Activated T-helper 17 cell treated with anti-CD3 and anti-CD28 coated beads, Interleukin-2, amount 50 U/mL, for 72 hours (primary cell): Measurements from ENCODE around the gene ANKS1A. TPM values are rescaled to one million over a fixed set of nuclear protein-coding genes. Genes with fewer than 3 reads are reported as not detected.

Source experiments
- ATAC-seq: fragments of 150-1000 bp; cut with Tn5 transposase; replicated peaks from 2 replicates; pipeline ENCODE4 v1.10.0; 2021; ENCODE audit warnings: mild to moderate bottlenecking, moderate library complexity
- H3K27ac Mint-ChIP-seq: one replicate; pipeline ENCODE4 v1.8.0; 2022; ENCODE audit warnings: mixed read lengths
- H3K27me3 Mint-ChIP-seq: one replicate; pipeline ENCODE4 v1.8.0; 2022; ENCODE audit warnings: mixed read lengths
- H3K36me3 Mint-ChIP-seq: one replicate; pipeline ENCODE4 v1.8.0; 2022; ENCODE audit warnings: low read depth, mild to moderate bottlenecking, mixed read lengths
- H3K4me1 Mint-ChIP-seq: one replicate; pipeline ENCODE4 v1.8.0; 2022; ENCODE audit warnings: mixed read lengths
- H3K4me3 Mint-ChIP-seq: one replicate; pipeline ENCODE4 v1.8.0; 2022; ENCODE audit warnings: mild to moderate bottlenecking, mixed read lengths
- H3K9me3 Mint-ChIP-seq: one replicate; pipeline ENCODE4 v1.8.0; 2022; ENCODE audit warnings: mixed read lengths
- total RNA-seq, 2 donors: library from RNA; stranded (reverse); gene quantifications; one replicate each; pipeline ENCODE4 v1.2.3, GENCODE V29; 2022

ANKS1A gene
- total RNA-seq, 2 donors from 2014 or later: 7.7 to 8.8 TPM

DNA sequence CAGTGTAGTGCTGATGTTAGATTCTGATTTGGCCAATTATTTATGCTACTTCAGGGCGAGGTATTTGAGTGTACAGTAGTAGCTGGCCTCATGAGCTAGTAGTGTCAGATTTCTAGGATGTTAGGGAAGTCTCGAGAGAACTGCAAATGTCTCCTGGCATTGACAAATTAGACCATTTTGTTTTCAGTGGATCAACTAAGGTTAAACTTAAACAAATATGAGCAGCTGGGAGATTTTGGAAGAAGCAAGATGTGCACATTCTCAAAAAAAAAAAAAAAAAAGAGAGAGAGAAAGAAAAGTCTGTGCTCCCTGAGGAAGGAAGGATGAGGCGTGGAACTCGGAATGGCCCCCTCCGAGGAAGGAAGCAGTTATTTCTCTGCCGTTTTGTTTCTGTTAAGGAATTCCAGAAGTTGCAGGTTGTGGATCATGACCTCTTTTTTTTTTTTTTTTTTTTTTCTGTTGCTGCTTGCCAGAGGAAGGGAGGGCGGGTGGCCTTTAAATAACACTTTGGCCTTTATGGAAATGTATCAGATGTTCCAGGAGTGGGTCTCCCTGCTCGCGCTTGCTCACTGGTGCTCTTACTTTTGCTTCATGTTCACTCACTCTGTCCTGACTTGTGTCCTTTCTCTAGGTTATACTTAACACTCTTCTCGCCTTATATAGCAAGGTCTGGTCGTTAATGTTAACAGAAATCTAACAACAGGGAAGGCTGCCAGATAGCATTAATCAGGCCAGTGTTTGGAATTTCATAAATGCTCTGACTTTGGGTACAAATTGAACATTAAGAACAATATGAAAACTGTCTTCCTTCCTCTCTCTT is 127.7 kb downstream of the ANKS1A start:
- Mint-ChIP-seq H3K27ac (no peak overlapping the region), H3K36me3 (peaks cover 38% of the 10 kb centered on the region), H3K27me3 (no peaks in the 10 kb centered on the region), H3K4me1 (no peaks in the 10 kb centered on the region), H3K9me3 (no peaks in the 10 kb centered on the region), H3K4me3 (no peak overlapping the region)
- no peak for ATAC-seq

- no peak for ATAC-seq
- Mint-ChIP-seq H3K36me3 (peaks cover 38% of the 10 kb centered on the region), H3K27ac (no peak overlapping the region), H3K4me1 (no peaks in the 10 kb centered on the region), H3K9me3 (no peaks in the 10 kb centered on the region), H3K4me3 (no peak overlapping the region), H3K27me3 (no peaks in the 10 kb centered on the region)
These were observed 128.5 kb downstream of the ANKS1A start for GRCh38 chr6:35017411-35018181.

DNA sequence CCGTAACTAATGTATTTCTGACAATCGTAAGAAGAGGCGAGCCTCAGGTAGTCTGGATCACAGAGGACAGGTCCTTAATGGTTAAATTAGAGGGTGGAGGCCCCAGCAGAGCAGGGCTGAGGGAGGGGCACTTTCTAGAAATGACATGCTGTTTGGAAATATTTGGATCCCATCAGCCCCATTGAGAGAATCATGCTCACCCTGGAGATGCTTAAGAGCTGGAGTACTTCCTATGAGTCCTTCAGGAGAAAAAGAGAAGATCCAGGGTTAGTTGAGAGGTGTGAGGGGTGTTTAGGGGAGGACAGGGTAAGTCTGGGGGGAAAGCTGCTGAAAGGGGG is 129.1 kb downstream of the ANKS1A start:
- no peaks in the 10 kb centered on the region for H3K27me3 Mint-ChIP-seq
- H3K27ac Mint-ChIP-seq: no peak overlapping the region
- H3K4me3 Mint-ChIP-seq: no peak overlapping the region
- H3K4me1 Mint-ChIP-seq: no peaks in the 10 kb centered on the region
- no peaks in the 10 kb centered on the region for H3K9me3 Mint-ChIP-seq
- ATAC-seq: no peak
- H3K36me3 Mint-ChIP-seq: peaks cover 38% of the 10 kb centered on the region

- Mint-ChIP-seq H3K4me3 (no peak overlapping the region), H3K9me3 (no peaks in the 10 kb centered on the region), H3K36me3 (peaks cover 38% of the 10 kb centered on the region), H3K27ac (no peak overlapping the region), H3K4me1 (no peaks in the 10 kb centered on the region), H3K27me3 (no peaks in the 10 kb centered on the region)
- no peak for ATAC-seq
These were observed 129.7 kb downstream of the ANKS1A start for GRCh38 chr6:35018746-35019145.

DNA sequence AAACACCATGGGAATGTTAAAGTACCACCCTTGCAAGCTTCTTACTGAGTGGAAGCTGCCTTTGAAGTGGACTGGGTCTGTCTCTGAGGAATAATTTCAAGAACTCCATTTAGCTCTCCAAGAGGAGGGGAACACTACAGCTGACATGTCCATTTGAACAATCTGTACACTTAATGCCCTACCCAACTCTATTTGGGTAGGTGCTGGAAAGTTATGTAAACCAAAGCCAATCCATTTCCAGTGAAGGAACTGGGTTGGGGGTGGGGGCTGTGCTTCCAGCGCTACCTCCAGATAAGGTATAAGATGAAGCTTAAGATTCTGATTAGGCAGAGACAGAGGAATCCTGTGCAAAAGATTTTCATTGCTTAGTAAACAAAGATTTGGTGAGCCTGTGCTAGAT is 130.1 kb downstream of the ANKS1A start:
- ATAC-seq: no peak
- Mint-ChIP-seq H3K9me3 (no peaks in the 10 kb centered on the region), H3K27me3 (no peaks in the 10 kb centered on the region), H3K4me1 (no peaks in the 10 kb centered on the region), H3K36me3 (peaks cover 38% of the 10 kb centered on the region), H3K4me3 (no peak overlapping the region), H3K27ac (no peak overlapping the region)

GRCh38 chr6:35019831-35020230 is 130.8 kb downstream of the ANKS1A start:
- H3K4me1 Mint-ChIP-seq: no peaks in the 10 kb centered on the region
- no peak overlapping the region for H3K4me3 Mint-ChIP-seq
- no peak overlapping the region for H3K27ac Mint-ChIP-seq
- H3K27me3 Mint-ChIP-seq: no peaks in the 10 kb centered on the region
- H3K36me3 Mint-ChIP-seq: peaks cover 38% of the 10 kb centered on the region
- no peak for ATAC-seq
- H3K9me3 Mint-ChIP-seq: no peaks in the 10 kb centered on the region

DNA sequence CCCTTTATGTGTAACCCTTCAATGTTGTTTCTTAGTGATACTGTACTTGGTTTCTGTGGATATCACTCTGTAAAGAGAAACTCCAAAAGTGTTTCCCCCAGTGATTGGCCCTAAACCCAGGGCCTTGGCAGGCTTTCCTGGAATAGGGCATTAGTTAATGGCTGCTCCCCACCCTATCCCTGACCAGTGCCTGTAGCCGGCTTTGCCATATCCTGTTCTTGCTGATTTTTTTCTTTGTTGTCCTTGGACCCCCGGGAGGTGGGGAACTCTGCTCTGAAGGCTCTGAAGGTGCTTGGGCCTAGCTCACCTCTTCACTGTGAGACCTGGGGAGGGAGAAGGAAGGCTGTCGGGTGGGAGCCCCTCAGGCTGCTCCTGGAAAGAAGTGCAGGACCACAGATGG is 131.9 kb downstream of the ANKS1A start:
- Mint-ChIP-seq H3K9me3 (no peaks in the 10 kb centered on the region), H3K4me3 (no peak overlapping the region), H3K27ac (no peak overlapping the region), H3K27me3 (no peaks in the 10 kb centered on the region), H3K36me3 (peaks cover 38% of the 10 kb centered on the region), H3K4me1 (no peaks in the 10 kb centered on the region)
- no peak for ATAC-seq

DNA sequence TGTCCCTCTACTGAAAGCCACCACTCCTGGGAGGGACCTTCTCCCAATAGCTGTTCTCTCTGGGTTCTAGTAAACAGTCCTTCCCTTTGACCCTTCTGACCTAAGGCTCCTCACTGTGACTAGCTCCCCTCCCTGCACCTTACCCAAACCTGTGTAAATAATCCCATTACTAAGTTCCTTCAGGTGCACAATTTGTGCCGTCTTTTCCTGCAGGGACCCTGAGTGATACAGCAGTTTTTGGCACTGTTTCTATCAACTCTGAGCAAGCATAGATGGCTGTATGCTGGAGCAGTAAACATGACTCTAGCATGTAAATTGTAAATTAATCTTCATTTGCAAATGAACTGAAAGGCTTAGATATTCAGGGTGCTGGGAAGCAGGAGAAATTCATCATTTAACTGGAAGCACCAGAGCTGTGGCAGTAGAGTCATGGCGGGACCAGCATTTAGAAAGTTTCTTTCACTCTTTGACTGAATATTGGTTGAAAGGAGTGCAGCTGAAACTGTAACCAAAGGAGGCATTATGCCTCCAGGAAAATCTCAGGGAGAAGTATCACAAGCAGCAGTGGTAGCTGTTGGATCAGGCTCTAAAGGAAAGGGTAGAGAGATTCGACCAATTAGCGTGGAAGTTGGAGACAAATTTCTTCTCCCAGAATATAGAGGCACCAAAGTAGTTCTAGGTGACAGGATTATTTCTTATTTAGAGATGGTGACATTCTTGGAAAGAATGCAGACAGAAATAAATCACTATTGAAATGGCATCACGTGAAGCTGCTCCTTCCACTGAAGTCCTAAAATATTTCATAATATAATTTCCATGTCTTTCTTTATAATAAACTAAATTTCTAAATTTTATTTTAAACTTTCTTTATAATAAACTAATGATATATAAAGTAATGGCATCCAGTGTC is 134.3 kb downstream of the ANKS1A start:
- Mint-ChIP-seq H3K9me3 (no peaks in the 10 kb centered on the region), H3K4me1 (no peaks in the 10 kb centered on the region), H3K27ac (no peak overlapping the region), H3K4me3 (no peak overlapping the region), H3K27me3 (no peaks in the 10 kb centered on the region), H3K36me3 (peaks cover 16% of the 10 kb centered on the region)
- ATAC-seq: no peak

- Mint-ChIP-seq H3K36me3 (peaks cover 4% of the 10 kb centered on the region), H3K4me1 (no peaks in the 10 kb centered on the region), H3K27ac (no peak overlapping the region), H3K4me3 (no peak overlapping the region), H3K27me3 (no peaks in the 10 kb centered on the region), H3K9me3 (no peaks in the 10 kb centered on the region)
- no peak for ATAC-seq
These were observed 135.5 kb downstream of the ANKS1A start for GRCh38 chr6:35024551-35025054.

- H3K9me3 Mint-ChIP-seq: no peaks in the 10 kb centered on the region
- peaks cover 1% of the 10 kb centered on the region for H3K36me3 Mint-ChIP-seq
- ATAC-seq: no peak
- no peaks in the 10 kb centered on the region for H3K27me3 Mint-ChIP-seq
- H3K4me3 Mint-ChIP-seq: no peak overlapping the region
- H3K4me1 Mint-ChIP-seq: no peaks in the 10 kb centered on the region
- no peak overlapping the region for H3K27ac Mint-ChIP-seq
These were observed 136.5 kb downstream of the ANKS1A start for GRCh38 chr6:35025232-35026188.

- no peak overlapping the region for H3K4me3 Mint-ChIP-seq
- H3K27me3 Mint-ChIP-seq: no peaks in the 10 kb centered on the region
- H3K4me1 Mint-ChIP-seq: no peaks in the 10 kb centered on the region
- no peak for ATAC-seq
- H3K27ac Mint-ChIP-seq: no peak overlapping the region
- H3K9me3 Mint-ChIP-seq: no peaks in the 10 kb centered on the region
- peaks cover 4% of the 10 kb centered on the region for H3K36me3 Mint-ChIP-seq
These were observed 137.6 kb downstream of the ANKS1A start for GRCh38 chr6:35026434-35027222.

GRCh38 chr6:35027807-35028206 is 138.8 kb downstream of the ANKS1A start:
- Mint-ChIP-seq H3K4me1 (no peaks in the 10 kb centered on the region), H3K9me3 (no peaks in the 10 kb centered on the region), H3K36me3 (peaks cover 4% of the 10 kb centered on the region), H3K4me3 (no peak overlapping the region), H3K27ac (no peak overlapping the region), H3K27me3 (no peaks in the 10 kb centered on the region)
- ATAC-seq: no peak
